ENCODE data around the gene FDXACB1. TPM values are rescaled to one million over a fixed set of nuclear protein-coding genes. Genes with fewer than 3 reads are reported as not detected.

FDXACB1 gene
- total RNA-seq, 1 donor from 2014 or later = 4.8 TPM

DNA sequence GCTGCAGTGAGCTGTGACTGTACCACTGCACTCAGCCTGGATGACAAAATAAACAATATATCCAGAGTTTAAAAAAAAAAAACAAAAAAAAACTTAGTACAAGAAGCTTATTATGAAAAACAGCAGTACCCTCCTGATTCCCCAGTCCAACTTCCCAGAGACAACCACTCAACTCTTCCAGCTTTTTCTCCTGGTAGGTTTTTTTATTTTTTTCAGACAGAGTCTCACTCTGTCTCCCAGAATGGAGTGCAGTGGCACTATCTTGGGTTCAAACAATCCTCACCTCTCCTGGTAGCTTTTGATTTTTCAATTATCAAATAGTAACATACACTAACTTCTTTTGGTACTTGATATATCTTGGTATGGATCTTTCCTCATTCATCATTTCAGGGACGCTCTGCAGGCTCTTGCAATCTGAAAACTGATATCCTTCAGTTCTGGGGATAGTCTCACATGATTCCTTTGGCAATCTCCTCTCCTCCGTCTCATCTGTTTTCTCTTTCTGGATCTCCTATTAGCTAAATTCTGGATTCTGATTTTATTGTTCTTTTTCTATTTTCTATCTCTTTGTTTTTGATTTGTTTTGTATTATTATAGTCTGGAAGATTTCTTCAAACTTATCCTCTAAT lies 52.5 kb downstream of the FDXACB1 start:
- H3K27me3 Mint-ChIP-seq (ENCODE audit: low read depth) = no peaks in the 10 kb centered on the region
- no peaks in the 10 kb centered on the region for H3K9me3 Mint-ChIP-seq
- no peak for DNase-seq (ENCODE audit: low read depth, low spot score)
- TF ChIP-seq, protein P1, sequence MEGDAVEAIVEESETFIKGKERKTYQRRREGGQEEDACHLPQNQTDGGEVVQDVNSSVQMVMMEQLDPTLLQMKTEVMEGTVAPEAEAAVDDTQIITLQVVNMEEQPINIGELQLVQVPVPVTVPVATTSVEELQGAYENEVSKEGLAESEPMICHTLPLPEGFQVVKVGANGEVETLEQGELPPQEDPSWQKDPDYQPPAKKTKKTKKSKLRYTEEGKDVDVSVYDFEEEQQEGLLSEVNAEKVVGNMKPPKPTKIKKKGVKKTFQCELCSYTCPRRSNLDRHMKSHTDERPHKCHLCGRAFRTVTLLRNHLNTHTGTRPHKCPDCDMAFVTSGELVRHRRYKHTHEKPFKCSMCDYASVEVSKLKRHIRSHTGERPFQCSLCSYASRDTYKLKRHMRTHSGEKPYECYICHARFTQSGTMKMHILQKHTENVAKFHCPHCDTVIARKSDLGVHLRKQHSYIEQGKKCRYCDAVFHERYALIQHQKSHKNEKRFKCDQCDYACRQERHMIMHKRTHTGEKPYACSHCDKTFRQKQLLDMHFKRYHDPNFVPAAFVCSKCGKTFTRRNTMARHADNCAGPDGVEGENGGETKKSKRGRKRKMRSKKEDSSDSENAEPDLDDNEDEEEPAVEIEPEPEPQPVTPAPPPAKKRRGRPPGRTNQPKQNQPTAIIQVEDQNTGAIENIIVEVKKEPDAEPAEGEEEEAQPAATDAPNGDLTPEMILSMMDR (conservative IDR thresholded peaks at IDR 0.05) = no peak
- no peaks in the 10 kb centered on the region for H3K36me3 Mint-ChIP-seq (ENCODE audit: low read depth)
- H3K4me1 Mint-ChIP-seq = no peaks in the 10 kb centered on the region
- H3K27ac Mint-ChIP-seq (ENCODE audit: unreplicated experiment) = no peak overlapping the region
- H3K4me3 Mint-ChIP-seq = no peak overlapping the region

Other genes with a start within 250 kb of the FDXACB1 start
- 78.0 and 80.4 TPM in 2 replicates for gene PPP2R1B, start 112.8 kb downstream of the FDXACB1 start, total RNA-seq
- gene ALG9, start 7.6 kb downstream of the FDXACB1 start, total RNA-seq = 50.4 and 55.5 TPM in 2 replicates
- 22.8 and 24.8 TPM in 2 replicates for gene CFAP68, start 376 bp upstream of the FDXACB1 start, total RNA-seq
- not detected in 2 replicates for gene CRYAB, start 32.6 kb upstream of the FDXACB1 start, total RNA-seq
- not detected in 2 replicates for gene HSPB2, start 33.6 kb upstream of the FDXACB1 start, total RNA-seq
- not detected in 2 replicates for gene C11orf52, start 39.7 kb upstream of the FDXACB1 start, total RNA-seq
- 24.4 and 24.6 TPM in 2 replicates for gene DIXDC1, start 58.2 kb upstream of the FDXACB1 start, total RNA-seq
- gene DLAT, start 146.2 kb upstream of the FDXACB1 start, total RNA-seq = 52.4 and 52.9 TPM in 2 replicates
- gene PIH1D2, start 194.9 kb upstream of the FDXACB1 start, total RNA-seq = 3.6 and 4.5 TPM in 2 replicates
- 33.1 and 34.4 TPM in 2 replicates for gene NKAPD1, start 195.1 kb upstream of the FDXACB1 start, total RNA-seq
- gene TIMM8B, start 207.6 kb upstream of the FDXACB1 start, total RNA-seq = 90.8 and 92.7 TPM in 2 replicates
- 41.4 and 48.1 TPM in 2 replicates for gene SDHD, start 207.7 kb upstream of the FDXACB1 start, total RNA-seq